Measurements from ENCODE around the gene SLC35F6.
"Not testable (repeated sequence)": the region's sequence is repeated elsewhere in the genome, so short reads cannot be mapped to it uniquely, and the experiment has no call there.

SLC35F6 gene

GRCh38 chr2:26785431-26786206, 21.5 kb downstream of the SLC35F6 start, which contains the start of gene CENPA:
CENPA (plus strand) TSS chr2:26786056; CDS start chr2:26786197, 141 bp downstream.
- DNase-seq: peak; percentile 99

- peak; percentile 45 for DNase-seq
These were observed 22.3 kb downstream of the SLC35F6 start for GRCh38 chr2:26786207-26787028.

GRCh38 chr2:26792720-26793119, 28.6 kb downstream of the SLC35F6 start:
- DNase-seq: no peak

GRCh38 chr2:26793518-26793917, 29.4 kb downstream of the SLC35F6 start:
- no peak for DNase-seq

- not testable (repeated sequence) for DNase-seq
These were observed 31.1 kb downstream of the SLC35F6 start for GRCh38 chr2:26795135-26795534.

GRCh38 chr2:26801328-26801727, 37.2 kb downstream of the SLC35F6 start:
- DNase-seq: no peak

GRCh38 chr2:26801796-26802195, 37.7 kb downstream of the SLC35F6 start:
- no peak for DNase-seq

- DNase-seq: no peak
These were observed 41.2 kb downstream of the SLC35F6 start for GRCh38 chr2:26805241-26805676.

- no peak for DNase-seq
These were observed 43.8 kb downstream of the SLC35F6 start for GRCh38 chr2:26807788-26808460.

GRCh38 chr2:26809211-26809610, 45.1 kb downstream of the SLC35F6 start:
- DNase-seq: no peak

GRCh38 chr2:26809876-26810577, 45.9 kb downstream of the SLC35F6 start:
- DNase-seq: peak; percentile 64

GRCh38 chr2:26811261-26811660, 47.2 kb downstream of the SLC35F6 start:
- DNase-seq: no peak

- DNase-seq: no peak
These were observed 48.0 kb downstream of the SLC35F6 start for GRCh38 chr2:26811791-26812694.

GRCh38 chr2:26812731-26813130, 48.6 kb downstream of the SLC35F6 start:
- no peak for DNase-seq

- DNase-seq: not testable (repeated sequence)
These were observed 50.1 kb downstream of the SLC35F6 start for GRCh38 chr2:26814072-26814765.

- no peak for DNase-seq
These were observed 52.8 kb downstream of the SLC35F6 start for GRCh38 chr2:26816893-26817292.

- DNase-seq: no peak
These were observed 54.2 kb downstream of the SLC35F6 start for GRCh38 chr2:26818255-26818654.

- DNase-seq: no peak
These were observed 54.9 kb downstream of the SLC35F6 start for GRCh38 chr2:26818972-26819371.

- DNase-seq: no peak
These were observed 56.8 kb downstream of the SLC35F6 start for GRCh38 chr2:26820932-26821331.

GRCh38 chr2:26822877-26823276, 58.8 kb downstream of the SLC35F6 start:
- DNase-seq: no peak
